ENCODE results near the gene PAPPA2.

- TF ChIP-seq CTCF (IDR thresholded peaks at IDR 0.05) (no peak), POLR2A (IDR thresholded peaks at IDR 0.05) (no peak)
Measured at GRCh38 chr1:176766779-176767178, 303.8 kb downstream of the PAPPA2 start.

Data from lower leg skin (tissue), 3 donors.